Measurements from ENCODE around the gene INAVA. TPM values are rescaled to one million over a fixed set of nuclear protein-coding genes. Genes with fewer than 3 reads are reported as not detected.

INAVA gene
- total and polyA plus RNA-seq, 2 of the 13 experiments (the other 11 are each of a cell fraction or from before 2014, with no cell fraction given): 6.0 to 13.5 TPM

GRCh38 chr1:200850554-200850953, 44.1 kb upstream of the INAVA start (continued):
- TF ChIP-seq E2F5 (CRISPR knock-in tag; conservative IDR thresholded peaks at IDR 0.05) (no peak), POLR2AphosphoS5 (IDR thresholded peaks at IDR 0.05; ENCODE audit: low read depth, low read length) (no peak), SNRNP70 (IDR thresholded peaks at IDR 0.05; ENCODE audit: low read depth, low read length) (no peak), ZNF253 (CRISPR knock-in tag; IDR thresholded peaks at IDR 0.05; ENCODE audit: borderline replicate concordance) (no peak)

DNA sequence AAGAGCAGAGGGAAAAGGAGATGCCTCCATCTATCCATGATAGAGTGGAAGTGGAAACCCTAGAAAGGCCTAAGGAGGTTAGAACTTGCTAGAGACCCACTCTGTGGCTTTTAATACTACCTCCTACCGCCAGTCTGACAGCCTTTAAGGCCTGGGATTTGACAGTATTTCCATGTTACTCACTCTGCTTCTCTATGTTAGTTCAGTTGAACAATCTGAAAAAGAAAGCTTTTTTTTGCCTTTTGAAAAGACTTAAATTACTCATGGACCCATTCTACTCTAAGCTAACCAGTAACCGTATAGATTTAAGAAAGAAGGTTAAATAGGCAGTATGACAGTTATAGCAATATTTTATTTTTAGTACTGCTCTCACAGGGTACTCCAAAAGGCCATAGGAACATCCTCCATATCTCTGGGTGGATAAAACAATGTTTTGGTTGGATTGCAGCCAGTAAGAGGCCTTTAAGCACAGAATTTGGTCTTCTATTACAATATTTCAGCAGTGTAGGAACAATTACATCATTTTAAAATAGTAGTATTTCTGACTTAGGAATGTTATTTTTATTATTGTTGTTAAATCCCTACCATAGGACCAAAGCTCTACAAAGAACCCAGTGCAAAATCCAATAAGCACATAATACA, 37.9 kb upstream of the INAVA start:
- Histone ChIP-seq H2AFZ (ENCODE audit: low read length) (no peak overlapping the region), H3K9ac (ENCODE audit: insufficient read depth, low read depth, low read length) (no peak overlapping the region), H3K9me3 (ENCODE audit: low read length) (no peaks in the 10 kb centered on the region), H3K27me3 (ENCODE audit: control insufficient read depth in 1 of 2, insufficient read depth in 2 of 2, low read length in 2 of 2) (no peaks in the 10 kb centered on the region), H3K4me2 (ENCODE audit: low read depth, low read length) (no peak overlapping the region), H4K20me1 (ENCODE audit: insufficient read depth, low read length) (no peaks in the 10 kb centered on the region), H3K79me2 (ENCODE audit: insufficient read depth, low read length) (no peaks in the 10 kb centered on the region), H3K4me1 (ENCODE audit: insufficient read depth, low read length) (no peaks in the 10 kb centered on the region), H3K27ac (ENCODE audit: extremely low read length, insufficient read depth, low read length) (no peak overlapping the region), H3K36me3 (replicated peaks in 1 of 2; ENCODE audit: control insufficient read depth in 1 of 2, insufficient read depth in 2 of 2, low read length in 2 of 2) (peaks cover 3 to 6% of the 10 kb centered on the region in 2 experiments; a peak in 2 of 5 replicates), H3K4me3 (replicated peaks in 1 of 3; ENCODE audit: insufficient read depth in 1 of 3, low read depth in 2 of 3, low read length in 3 of 3) (no peak overlapping the region)
- FAIRE-seq (no peak), ATAC-seq (no peak), DNase-seq (ENCODE audit: low spot score) (no peak)
- in situ Hi-C loops (cut with HindIII; ENCODE audit: extremely low pct_ligation_motif_present, low pct_unique_long_range_greater_than_20kb) (no loop called here), intact Hi-C loops (cut with micrococcal nuclease; ENCODE audit: unreplicated experiment) (no loop called here)
- CTCF ChIA-PET (ENCODE audit: low intra/inter-chr PET ratio, low total read pairs): no interaction called here
- POLR2A ChIA-PET: no interaction called here
- BruUV-seq (replicated peaks): no TSS peak
- 98% methylated on average over 2 of the region's 2 CpGs for WGBS (ENCODE audit: low lambda C conversion rate)
- TF ChIP-seq ZNF3 (CRISPR knock-in tag; IDR thresholded peaks at IDR 0.05) (no peak), ZNF234 (CRISPR knock-in tag; conservative IDR thresholded peaks at IDR 0.05) (no peak), ZNF740 (CRISPR knock-in tag; IDR thresholded peaks at IDR 0.05) (no peak), MIER3 (CRISPR knock-in tag; IDR thresholded peaks at IDR 0.05; ENCODE audit: borderline replicate concordance) (no peak), EED (CRISPR knock-in tag; IDR thresholded peaks at IDR 0.05) (no peak), ZNF619 (CRISPR knock-in tag; IDR thresholded peaks at IDR 0.05) (no peak), ZNF33B (CRISPR knock-in tag; IDR thresholded peaks at IDR 0.05) (no peak), ZNF569 (CRISPR knock-in tag; IDR thresholded peaks at IDR 0.05; ENCODE audit: borderline replicate concordance) (no peak), ZNF781 (CRISPR knock-in tag; IDR thresholded peaks at IDR 0.05; ENCODE audit: borderline replicate concordance, not compliant biosample characterization) (no peak)
- TF ChIP-seq, protein P1, sequence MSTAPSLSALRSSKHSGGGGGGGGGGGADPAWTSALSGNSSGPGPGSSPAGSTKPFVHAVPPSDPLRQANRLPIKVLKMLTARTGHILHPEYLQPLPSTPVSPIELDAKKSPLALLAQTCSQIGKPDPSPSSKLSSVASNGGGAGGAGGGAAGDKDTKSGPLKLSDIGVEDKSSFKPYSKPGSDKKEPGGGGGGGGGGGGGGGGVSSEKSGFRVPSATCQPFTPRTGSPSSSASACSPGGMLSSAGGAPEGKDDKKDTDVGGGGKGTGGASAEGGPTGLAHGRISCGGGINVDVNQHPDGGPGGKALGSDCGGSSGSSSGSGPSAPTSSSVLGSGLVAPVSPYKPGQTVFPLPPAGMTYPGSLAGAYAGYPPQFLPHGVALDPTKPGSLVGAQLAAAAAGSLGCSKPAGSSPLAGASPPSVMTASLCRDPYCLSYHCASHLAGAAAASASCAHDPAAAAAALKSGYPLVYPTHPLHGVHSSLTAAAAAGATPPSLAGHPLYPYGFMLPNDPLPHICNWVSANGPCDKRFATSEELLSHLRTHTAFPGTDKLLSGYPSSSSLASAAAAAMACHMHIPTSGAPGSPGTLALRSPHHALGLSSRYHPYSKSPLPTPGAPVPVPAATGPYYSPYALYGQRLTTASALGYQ (CRISPR knock-in tag; IDR thresholded peaks at IDR 0.05): no peak
- TF ChIP-seq, protein P2, sequence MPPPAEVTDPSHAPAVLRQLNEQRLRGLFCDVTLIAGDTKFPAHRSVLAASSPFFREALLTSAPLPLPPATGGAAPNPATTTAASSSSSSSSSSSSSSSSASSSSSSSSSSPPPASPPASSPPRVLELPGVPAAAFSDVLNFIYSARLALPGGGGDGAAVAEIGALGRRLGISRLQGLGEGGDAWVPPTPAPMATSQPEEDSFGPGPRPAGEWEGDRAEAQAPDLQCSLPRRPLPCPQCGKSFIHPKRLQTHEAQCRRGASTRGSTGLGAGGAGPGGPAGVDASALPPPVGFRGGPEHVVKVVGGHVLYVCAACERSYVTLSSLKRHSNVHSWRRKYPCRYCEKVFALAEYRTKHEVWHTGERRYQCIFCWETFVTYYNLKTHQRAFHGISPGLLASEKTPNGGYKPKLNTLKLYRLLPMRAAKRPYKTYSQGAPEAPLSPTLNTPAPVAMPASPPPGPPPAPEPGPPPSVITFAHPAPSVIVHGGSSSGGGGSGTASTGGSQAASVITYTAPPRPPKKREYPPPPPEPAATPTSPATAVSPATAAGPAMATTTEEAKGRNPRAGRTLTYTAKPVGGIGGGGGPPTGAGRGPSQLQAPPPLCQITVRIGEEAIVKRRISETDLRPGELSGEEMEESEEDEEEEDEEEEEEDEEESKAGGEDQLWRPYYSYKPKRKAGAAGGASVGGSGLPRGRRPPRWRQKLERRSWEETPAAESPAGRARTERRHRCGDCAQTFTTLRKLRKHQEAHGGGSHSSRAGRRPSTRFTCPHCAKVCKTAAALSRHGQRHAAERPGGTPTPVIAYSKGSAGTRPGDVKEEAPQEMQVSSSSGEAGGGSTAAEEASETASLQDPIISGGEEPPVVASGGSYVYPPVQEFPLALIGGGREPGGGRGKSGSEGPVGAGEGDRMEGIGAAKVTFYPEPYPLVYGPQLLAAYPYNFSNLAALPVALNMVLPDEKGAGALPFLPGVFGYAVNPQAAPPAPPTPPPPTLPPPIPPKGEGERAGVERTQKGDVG (CRISPR knock-in tag; IDR thresholded peaks at IDR 0.05; ENCODE audit: borderline replicate concordance): no peak
- TF ChIP-seq, protein P3, sequence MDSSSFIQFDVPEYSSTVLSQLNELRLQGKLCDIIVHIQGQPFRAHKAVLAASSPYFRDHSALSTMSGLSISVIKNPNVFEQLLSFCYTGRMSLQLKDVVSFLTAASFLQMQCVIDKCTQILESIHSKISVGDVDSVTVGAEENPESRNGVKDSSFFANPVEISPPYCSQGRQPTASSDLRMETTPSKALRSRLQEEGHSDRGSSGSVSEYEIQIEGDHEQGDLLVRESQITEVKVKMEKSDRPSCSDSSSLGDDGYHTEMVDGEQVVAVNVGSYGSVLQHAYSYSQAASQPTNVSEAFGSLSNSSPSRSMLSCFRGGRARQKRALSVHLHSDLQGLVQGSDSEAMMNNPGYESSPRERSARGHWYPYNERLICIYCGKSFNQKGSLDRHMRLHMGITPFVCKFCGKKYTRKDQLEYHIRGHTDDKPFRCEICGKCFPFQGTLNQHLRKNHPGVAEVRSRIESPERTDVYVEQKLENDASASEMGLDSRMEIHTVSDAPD (CRISPR knock-in tag; IDR thresholded peaks at IDR 0.05): no peak
